ENCODE data around the gene RUFY1.

DNA sequence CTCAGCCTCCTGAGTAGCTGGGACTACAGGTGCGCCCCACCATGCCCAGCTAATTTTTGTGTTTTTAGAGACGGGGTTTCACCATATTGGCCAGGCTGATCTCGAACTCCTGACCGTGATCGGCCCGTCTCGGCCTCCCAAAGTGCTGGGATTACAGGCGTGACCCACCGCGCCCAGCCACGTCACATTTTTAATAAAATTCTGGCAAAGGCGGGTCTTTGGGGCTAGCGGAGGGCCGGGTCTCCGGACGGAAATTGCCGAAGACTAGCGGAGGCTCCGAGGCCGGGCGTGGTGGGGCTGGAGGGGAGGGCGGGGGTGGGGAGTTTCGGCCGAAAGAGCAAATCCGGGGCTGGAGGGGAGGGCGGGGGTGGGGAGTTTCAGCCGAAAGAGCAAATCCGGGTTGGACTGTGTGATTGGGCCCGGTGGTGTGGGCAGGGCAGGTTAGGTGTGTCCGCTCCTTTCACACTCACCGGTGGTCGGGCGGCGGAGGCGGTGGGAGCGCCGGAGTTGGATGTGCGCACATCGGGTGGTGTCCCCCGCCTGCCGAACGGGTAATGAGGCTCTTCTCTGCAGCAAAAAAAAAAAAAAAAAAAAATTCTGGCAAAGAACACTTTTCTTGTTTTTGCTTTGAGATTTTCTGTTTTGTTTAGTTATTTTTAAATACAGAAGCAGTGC is 27.1 kb downstream of the RUFY1 start:
- TF ChIP-seq, protein P1, sequence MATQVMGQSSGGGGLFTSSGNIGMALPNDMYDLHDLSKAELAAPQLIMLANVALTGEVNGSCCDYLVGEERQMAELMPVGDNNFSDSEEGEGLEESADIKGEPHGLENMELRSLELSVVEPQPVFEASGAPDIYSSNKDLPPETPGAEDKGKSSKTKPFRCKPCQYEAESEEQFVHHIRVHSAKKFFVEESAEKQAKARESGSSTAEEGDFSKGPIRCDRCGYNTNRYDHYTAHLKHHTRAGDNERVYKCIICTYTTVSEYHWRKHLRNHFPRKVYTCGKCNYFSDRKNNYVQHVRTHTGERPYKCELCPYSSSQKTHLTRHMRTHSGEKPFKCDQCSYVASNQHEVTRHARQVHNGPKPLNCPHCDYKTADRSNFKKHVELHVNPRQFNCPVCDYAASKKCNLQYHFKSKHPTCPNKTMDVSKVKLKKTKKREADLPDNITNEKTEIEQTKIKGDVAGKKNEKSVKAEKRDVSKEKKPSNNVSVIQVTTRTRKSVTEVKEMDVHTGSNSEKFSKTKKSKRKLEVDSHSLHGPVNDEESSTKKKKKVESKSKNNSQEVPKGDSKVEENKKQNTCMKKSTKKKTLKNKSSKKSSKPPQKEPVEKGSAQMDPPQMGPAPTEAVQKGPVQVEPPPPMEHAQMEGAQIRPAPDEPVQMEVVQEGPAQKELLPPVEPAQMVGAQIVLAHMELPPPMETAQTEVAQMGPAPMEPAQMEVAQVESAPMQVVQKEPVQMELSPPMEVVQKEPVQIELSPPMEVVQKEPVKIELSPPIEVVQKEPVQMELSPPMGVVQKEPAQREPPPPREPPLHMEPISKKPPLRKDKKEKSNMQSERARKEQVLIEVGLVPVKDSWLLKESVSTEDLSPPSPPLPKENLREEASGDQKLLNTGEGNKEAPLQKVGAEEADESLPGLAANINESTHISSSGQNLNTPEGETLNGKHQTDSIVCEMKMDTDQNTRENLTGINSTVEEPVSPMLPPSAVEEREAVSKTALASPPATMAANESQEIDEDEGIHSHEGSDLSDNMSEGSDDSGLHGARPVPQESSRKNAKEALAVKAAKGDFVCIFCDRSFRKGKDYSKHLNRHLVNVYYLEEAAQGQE (IDR thresholded peaks at IDR 0.05; ENCODE audit: low read depth, low read length), result no peak
- TF ChIP-seq, protein P2, sequence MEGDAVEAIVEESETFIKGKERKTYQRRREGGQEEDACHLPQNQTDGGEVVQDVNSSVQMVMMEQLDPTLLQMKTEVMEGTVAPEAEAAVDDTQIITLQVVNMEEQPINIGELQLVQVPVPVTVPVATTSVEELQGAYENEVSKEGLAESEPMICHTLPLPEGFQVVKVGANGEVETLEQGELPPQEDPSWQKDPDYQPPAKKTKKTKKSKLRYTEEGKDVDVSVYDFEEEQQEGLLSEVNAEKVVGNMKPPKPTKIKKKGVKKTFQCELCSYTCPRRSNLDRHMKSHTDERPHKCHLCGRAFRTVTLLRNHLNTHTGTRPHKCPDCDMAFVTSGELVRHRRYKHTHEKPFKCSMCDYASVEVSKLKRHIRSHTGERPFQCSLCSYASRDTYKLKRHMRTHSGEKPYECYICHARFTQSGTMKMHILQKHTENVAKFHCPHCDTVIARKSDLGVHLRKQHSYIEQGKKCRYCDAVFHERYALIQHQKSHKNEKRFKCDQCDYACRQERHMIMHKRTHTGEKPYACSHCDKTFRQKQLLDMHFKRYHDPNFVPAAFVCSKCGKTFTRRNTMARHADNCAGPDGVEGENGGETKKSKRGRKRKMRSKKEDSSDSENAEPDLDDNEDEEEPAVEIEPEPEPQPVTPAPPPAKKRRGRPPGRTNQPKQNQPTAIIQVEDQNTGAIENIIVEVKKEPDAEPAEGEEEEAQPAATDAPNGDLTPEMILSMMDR (IDR thresholded peaks at IDR 0.05), result no peak
- TF ChIP-seq EP300 (IDR thresholded peaks at IDR 0.05; ENCODE audit: borderline replicate concordance in 1 of 2, low read depth in 1 of 2, low read length in 1 of 2), result no peak
- TF ChIP-seq SIN3A (IDR thresholded peaks at IDR 0.05; ENCODE audit: borderline replicate concordance, low read depth, low read length), result no peak
- TF ChIP-seq, protein P3, sequence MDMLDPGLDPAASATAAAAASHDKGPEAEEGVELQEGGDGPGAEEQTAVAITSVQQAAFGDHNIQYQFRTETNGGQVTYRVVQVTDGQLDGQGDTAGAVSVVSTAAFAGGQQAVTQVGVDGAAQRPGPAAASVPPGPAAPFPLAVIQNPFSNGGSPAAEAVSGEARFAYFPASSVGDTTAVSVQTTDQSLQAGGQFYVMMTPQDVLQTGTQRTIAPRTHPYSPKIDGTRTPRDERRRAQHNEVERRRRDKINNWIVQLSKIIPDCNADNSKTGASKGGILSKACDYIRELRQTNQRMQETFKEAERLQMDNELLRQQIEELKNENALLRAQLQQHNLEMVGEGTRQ (IDR thresholded peaks at IDR 0.05; ENCODE audit: borderline replicate concordance, low read depth, low read length), result no peak
